ENCODE results near the gene CSRNP3.

- no peak for TF ChIP-seq CTCF (IDR thresholded peaks at IDR 0.05; ENCODE audit: low read length)
- no peak for TF ChIP-seq EZH2 (IDR thresholded peaks at IDR 0.05; ENCODE audit: borderline replicate concordance, low read length)
Observed at GRCh38 chr2:165593081-165593480, 123.6 kb downstream of the CSRNP3 start.

Measured in OCI-LY1 (cell line).